ENCODE data around the gene ARHGAP44. TPM values are rescaled to one million over a fixed set of nuclear protein-coding genes. Genes with fewer than 3 reads are reported as not detected.

Gene ARHGAP44
- total and polyA plus RNA-seq, 2 of the 8 experiments (the other 6 are each of a cell fraction or from before 2014, with no cell fraction given): 6.2 to 22.2 TPM

DNA sequence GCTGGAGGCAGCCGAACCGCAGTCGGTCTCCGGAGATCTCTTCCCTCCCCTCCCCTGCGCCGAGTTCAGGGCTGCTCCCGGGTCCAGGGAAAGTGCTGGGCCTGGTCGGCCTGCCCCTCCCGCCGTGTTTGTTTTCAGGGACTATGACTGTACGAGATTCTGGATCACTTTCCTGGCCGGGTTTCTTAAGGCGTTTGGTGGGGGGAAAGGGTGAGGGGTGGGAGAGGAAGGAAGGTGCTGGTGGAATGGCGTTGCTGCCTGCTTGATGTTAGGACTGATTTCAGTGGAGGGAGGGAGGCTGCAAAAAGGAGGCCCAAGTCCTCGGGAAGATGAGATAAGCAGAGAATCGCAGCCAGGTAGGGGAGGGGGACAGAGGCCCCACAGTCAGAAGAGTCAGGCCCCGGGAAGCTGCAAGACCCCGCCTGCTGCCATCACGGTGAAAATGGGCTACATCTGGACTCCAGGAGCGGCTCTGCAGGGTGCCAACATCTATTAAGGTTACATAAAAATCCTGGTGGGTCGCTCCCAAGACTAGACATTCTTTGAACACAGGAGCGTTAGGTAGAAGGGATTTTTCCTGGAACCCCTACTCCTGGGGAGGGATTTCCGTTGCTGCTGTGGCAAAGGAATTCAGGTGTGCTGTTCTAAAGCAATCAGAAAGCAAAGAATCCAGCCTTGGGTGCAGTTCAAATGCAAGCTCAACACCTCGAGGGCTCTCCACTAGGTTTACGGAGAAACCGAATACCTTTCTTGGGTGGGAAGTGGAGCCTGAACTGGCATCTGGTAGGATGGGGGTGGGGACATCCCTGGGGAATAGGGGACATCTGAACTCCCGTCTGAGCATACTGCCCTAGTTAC is 1.2 kb downstream of the ARHGAP44 start:
- no peak overlapping the region for H2BK120ac ChIP-seq (replicated peaks; ENCODE audit: low read depth, low read length)
- peaks cover 0 to 2% (median under 1%) of the 10 kb centered on the region in 4 experiments; a peak in 2 of 7 replicates for H3K27me3 ChIP-seq (replicated peaks in 1 of 4; ENCODE audit: control insufficient read depth in 3 of 4, extremely low read depth in 1 of 4, insufficient read depth in 3 of 4, low read length in 3 of 4)
- peaks cover 2% of the 10 kb centered on the region for H3K79me1 ChIP-seq (ENCODE audit: low read depth, low read length)
- H3K18ac ChIP-seq (ENCODE audit: extremely low read depth, low read length): 0 out of 2 replicates have a peak overlapping the region, but pooled peaks have one; percentile 5
- no peak overlapping the region for H3K14ac ChIP-seq (ENCODE audit: insufficient read length)
- H2AFZ ChIP-seq (ENCODE audit: low read length): peak overlapping the region; percentile 73; the same call in 1 of the 2 replicates
- H3K9me3 ChIP-seq (ENCODE audit: insufficient read depth in 2 of 2, low read depth in 1 of 2, low read length in 1 of 2): no peaks in the 10 kb centered on the region
- ChIA-PET CTCF (ENCODE audit: partially characterized antibody) (interaction anchor here (0.6 kb wide), 1 partner anchor 71 kb away, joined by 4 read pairs; no protein-coding TSS in a partner anchor), POLR2A (ENCODE audit: partially characterized antibody) (interaction anchor here (0.6 to 1.4 kb wide), 6 partner anchors 9 to 329 kb away, joined by 3 to 5 read pairs (median 3); no protein-coding TSS in a partner anchor)
- peak overlapping the region in 3 of 4 experiments; percentile 29 to 67 (median 52); a peak in 4 of 7 replicates for H3K9ac ChIP-seq (replicated peaks in 1 of 4; ENCODE audit: extremely low read depth in 1 of 4, low read depth in 3 of 4, low read length in 3 of 4)
- no peaks in the 10 kb centered on the region for H3K36me3 ChIP-seq (ENCODE audit: control insufficient read depth in 2 of 4, insufficient read depth in 4 of 4, low read length in 3 of 4)
- peaks cover 11% of the 10 kb centered on the region for H3K23me2 ChIP-seq (ENCODE audit: low read depth, low read length)
- no peak overlapping the region for H3K4ac ChIP-seq (replicated peaks; ENCODE audit: insufficient read length, low read depth, low read length)
- H3K4me3 ChIP-seq (ENCODE audit: extremely low read depth in 1 of 4, insufficient read depth in 2 of 4, low read depth in 3 of 4, low read length in 4 of 4): peak overlapping the region; percentile 84 to 92 (median 90)
- H2BK5ac ChIP-seq (ENCODE audit: low read depth, low read length): peak overlapping the region; percentile 69
- H3K4me2 ChIP-seq (ENCODE audit: insufficient read depth in 1 of 2, low read depth in 2 of 2, low read length in 2 of 2): peak overlapping the region; percentile 88 to 90
- FAIRE-seq: no peak
- H3K4me1 ChIP-seq (replicated peaks in 1 of 4; ENCODE audit: control insufficient read depth in 3 of 4, insufficient read depth in 4 of 4, low read length in 3 of 4): peaks cover 0 to 8% (median 4%) of the 10 kb centered on the region in 4 experiments; a peak in 4 of 7 replicates
- H3K56ac ChIP-seq (replicated peaks; ENCODE audit: insufficient read length, low read depth, low read length): no peak overlapping the region
- H4K20me1 ChIP-seq (replicated peaks in 1 of 2; ENCODE audit: control insufficient read depth in 1 of 2, insufficient read depth in 2 of 2, low read length in 2 of 2): peaks cover 5 to 7% of the 10 kb centered on the region in 2 experiments
- no peak overlapping the region; the same call in 1 of the 2 replicates for H4K8ac ChIP-seq (ENCODE audit: extremely low read depth, insufficient read depth, low read length)
- H2BK12ac ChIP-seq (ENCODE audit: low read depth, low read length): peak overlapping the region; percentile 33; the same call in 1 of the 2 replicates
- no peak overlapping the region for H2BK15ac ChIP-seq (ENCODE audit: low read length)
- H2AK5ac ChIP-seq (ENCODE audit: low read depth, low read length): no peak overlapping the region
- DNase-seq (ENCODE audit: low read depth in 1 of 2, low spot score in 2 of 2): peak in 1 of 2 experiments; percentile 51
- no peak overlapping the region for H2BK20ac ChIP-seq (ENCODE audit: low read length)
- H3K27ac ChIP-seq (ENCODE audit: low read depth, low read length): no peak overlapping the region
- no peak overlapping the region for H4K91ac ChIP-seq (replicated peaks; ENCODE audit: insufficient read length, low read length)
- H4K5ac ChIP-seq (ENCODE audit: insufficient read length, low read depth, low read length): no peak overlapping the region
- peaks cover 8 to 46% of the 10 kb centered on the region in 2 experiments for H3K79me2 ChIP-seq (ENCODE audit: control insufficient read depth in 1 of 2, insufficient read depth in 2 of 2, low read length in 2 of 2)
- H3K23ac ChIP-seq (ENCODE audit: insufficient read length): no peak overlapping the region
- WGBS, 2 experiments (ENCODE audit: extremely low coverage in 1 of 2, insufficient coverage in 1 of 2, insufficient read length in 1 of 2, insufficient replicate concordance in 2 of 2, low coverage in 1 of 2, low lambda C conversion rate in 2 of 2, missing lambda C conversion rate in 1 of 2): 9% methylated on average over 16 of the region's 27 CpGs; no CpG with 5 or more reads in 1 of the 2 experiments
- TF ChIP-seq, protein P1, sequence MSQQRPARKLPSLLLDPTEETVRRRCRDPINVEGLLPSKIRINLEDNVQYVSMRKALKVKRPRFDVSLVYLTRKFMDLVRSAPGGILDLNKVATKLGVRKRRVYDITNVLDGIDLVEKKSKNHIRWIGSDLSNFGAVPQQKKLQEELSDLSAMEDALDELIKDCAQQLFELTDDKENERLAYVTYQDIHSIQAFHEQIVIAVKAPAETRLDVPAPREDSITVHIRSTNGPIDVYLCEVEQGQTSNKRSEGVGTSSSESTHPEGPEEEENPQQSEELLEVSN (IDR thresholded peaks at IDR 0.05): no peak
- TF ChIP-seq CHD1 (IDR thresholded peaks at IDR 0.05; ENCODE audit: low read depth, low read length) (no peak), ASH2L (IDR thresholded peaks at IDR 0.05; ENCODE audit: low read length) (peak; percentile 93), CTCF (IDR thresholded peaks at IDR 0.05; ENCODE audit: control extremely low read depth in 1 of 3, insufficient read depth in 1 of 3, low read depth in 1 of 3, low read length in 3 of 3) (no peak), SAP30 (IDR thresholded peaks at IDR 0.05; ENCODE audit: insufficient read depth, insufficient replicate concordance, low read length) (peak; percentile 81), HDAC6 (IDR thresholded peaks at IDR 0.05; ENCODE audit: low read depth, low read length) (no peak), CBX8 (IDR thresholded peaks at IDR 0.05; ENCODE audit: borderline replicate concordance, low read depth, low read length) (no peak)

All from H1 (cell line).